ENCODE results near the gene CLOCK. TPM values are rescaled to one million over a fixed set of nuclear protein-coding genes. Genes with fewer than 3 reads are reported as not detected.

Gene CLOCK
- total and polyA plus RNA-seq, 10 of the 15 experiments (the other 5 are each of a cell fraction or from before 2014, with no cell fraction given), result 2.8 to 11.7 (median 10.4) TPM

- TF ChIP-seq RELA (IDR thresholded peaks at IDR 0.05; ENCODE audit: borderline replicate concordance, partially characterized antibody), result no peak
These were observed 18.2 kb downstream of the CLOCK start (continued) for GRCh38 chr4:55528491-55528890.

- RAD21 ChIA-PET (ENCODE audit: unreplicated experiment), result no interaction called here
- CTCF ChIA-PET, result no interaction called here
- FAIRE-seq (no peak), DNase-seq (ENCODE audit: low read depth, low spot score) (no peak), ATAC-seq (no peak)
- POLR2A ChIA-PET, result no interaction called here
- H4K20me1 ChIP-seq (ENCODE audit: control insufficient read depth, insufficient read depth), result no peaks in the 10 kb centered on the region
- H2AFZ ChIP-seq (ENCODE audit: control insufficient read depth, low read depth, low read length), result no peak overlapping the region
- no peaks in the 10 kb centered on the region for H3K27me3 ChIP-seq (replicated peaks in 1 of 2; ENCODE audit: control insufficient read depth in 2 of 2, insufficient read depth in 2 of 2, low read length in 1 of 2)
- intact Hi-C loops (cut with micrococcal nuclease; ENCODE audit: unreplicated experiment) (no loop called here), in situ Hi-C loops (cut with MboI) (no loop called here)
- BruUV-seq (replicated peaks), result no TSS peak
- H3K4me2 ChIP-seq (ENCODE audit: control insufficient read depth, insufficient read depth), result no peak overlapping the region
- no peak overlapping the region for H3K9ac ChIP-seq (ENCODE audit: control insufficient read depth, insufficient read depth, low read length)
- peaks cover 1% of the 10 kb centered on the region for H3K79me2 ChIP-seq (ENCODE audit: control insufficient read depth, insufficient read depth, low read length)
- no peaks in the 10 kb centered on the region for H3K4me1 ChIP-seq (ENCODE audit: control insufficient read depth, insufficient read depth, low read length)
- WGBS (ENCODE audit: insufficient coverage, insufficient replicate concordance, low lambda C conversion rate, missing lambda C conversion rate), result 100% methylated on average over 4 of the region's 4 CpGs
- TF ChIP-seq POU2F2 (IDR thresholded peaks at IDR 0.05; ENCODE audit: borderline replicate concordance, low read depth, low read length), result no peak
- TF ChIP-seq MTA3 (IDR thresholded peaks at IDR 0.05; ENCODE audit: borderline replicate concordance, low read length), result no peak
- TF ChIP-seq SMC3 (IDR thresholded peaks at IDR 0.05; ENCODE audit: borderline replicate concordance, low read length), result no peak
- TF ChIP-seq KDM1A (IDR thresholded peaks at IDR 0.05; ENCODE audit: borderline replicate concordance), result no peak
- TF ChIP-seq E2F4 (IDR thresholded peaks at IDR 0.05; ENCODE audit: low read depth, low read length), result no peak
- TF ChIP-seq POLR2AphosphoS5 (IDR thresholded peaks at IDR 0.05; ENCODE audit: low read length), result no peak
- TF ChIP-seq FOS (IDR thresholded peaks at IDR 0.05; ENCODE audit: borderline replicate concordance, extremely low read depth, insufficient read length), result no peak
- TF ChIP-seq BRCA1 (IDR thresholded peaks at IDR 0.05; ENCODE audit: low read depth, low read length), result no peak
- H3K27ac ChIP-seq (ENCODE audit: control insufficient read depth, insufficient read depth), result no peak overlapping the region
- no peaks in the 10 kb centered on the region; a peak in 1 of 4 replicates for H3K36me3 ChIP-seq (ENCODE audit: control insufficient read depth in 2 of 2, insufficient read depth in 2 of 2, low read length in 1 of 2)
- H3K4me3 ChIP-seq, result no peak overlapping the region
- SMC1A ChIA-PET (ENCODE audit: uncharacterized antibody, unreplicated experiment), result interaction anchor here (0.7 to 1.1 kb wide), 3 partner anchors 70 to 101 kb away, joined by 3 to 4 read pairs (median 3); no protein-coding TSS in a partner anchor
- H3K9me3 ChIP-seq (replicated peaks; ENCODE audit: control insufficient read depth, insufficient read depth, low read length), result peaks cover 2% of the 10 kb centered on the region; the same call in 2 of the 3 replicates
These were observed 21.7 kb downstream of the CLOCK start for GRCh38 chr4:55524844-55525571.
